Peyer's patch (tissue), 4 donors: Measurements from ENCODE around the gene TMEM25.

Experiments used
- POLR2A ChIP-seq, 2 donors: fragments of 450-650 bp; IDR thresholded peaks; one replicate each; pipeline ENCODE4 v1.5.1; 2017; ENCODE audit warnings: antibody characterized with exemption in 2 of 2, mild to moderate bottlenecking in 2 of 2, moderate library complexity in 2 of 2
- TF ChIP-seq, protein P1 (sequence below), 6 experiments: fragments of 450-650 bp in 4 of 6; fragments of 200-600 bp in 2 of 6; sonication (generic) in 1 of 6; IDR thresholded peaks; one replicate each; pipeline ENCODE4 v1.5.1; 2017 to 2019; ENCODE audit warnings: antibody characterized with exemption in 6 of 6, mild to moderate bottlenecking in 3 of 6, moderate library complexity in 1 of 6

DNA sequence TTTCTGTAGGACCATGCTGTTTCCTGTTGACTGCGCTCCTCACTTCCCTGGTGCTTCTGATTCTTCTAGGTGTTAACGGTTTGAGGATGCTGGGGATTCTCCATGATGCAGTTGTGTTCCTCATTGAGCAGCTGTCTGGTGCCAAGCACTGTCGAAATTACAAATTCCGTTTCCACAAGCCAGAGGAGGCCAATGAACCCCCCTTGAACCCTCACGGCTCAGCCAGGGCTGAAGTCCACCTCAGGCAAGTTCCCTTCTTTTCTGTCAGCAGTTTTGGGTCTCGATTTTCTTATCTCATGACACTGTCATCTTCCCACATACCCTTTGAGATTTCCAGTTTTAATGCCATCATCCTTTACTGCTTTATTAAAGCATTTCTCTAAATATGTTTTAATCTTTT, 11.4 kb upstream of the TMEM25 start:
- no peak for TF ChIP-seq POLR2A (IDR thresholded peaks at IDR 0.05)
- TF ChIP-seq, protein P1, sequence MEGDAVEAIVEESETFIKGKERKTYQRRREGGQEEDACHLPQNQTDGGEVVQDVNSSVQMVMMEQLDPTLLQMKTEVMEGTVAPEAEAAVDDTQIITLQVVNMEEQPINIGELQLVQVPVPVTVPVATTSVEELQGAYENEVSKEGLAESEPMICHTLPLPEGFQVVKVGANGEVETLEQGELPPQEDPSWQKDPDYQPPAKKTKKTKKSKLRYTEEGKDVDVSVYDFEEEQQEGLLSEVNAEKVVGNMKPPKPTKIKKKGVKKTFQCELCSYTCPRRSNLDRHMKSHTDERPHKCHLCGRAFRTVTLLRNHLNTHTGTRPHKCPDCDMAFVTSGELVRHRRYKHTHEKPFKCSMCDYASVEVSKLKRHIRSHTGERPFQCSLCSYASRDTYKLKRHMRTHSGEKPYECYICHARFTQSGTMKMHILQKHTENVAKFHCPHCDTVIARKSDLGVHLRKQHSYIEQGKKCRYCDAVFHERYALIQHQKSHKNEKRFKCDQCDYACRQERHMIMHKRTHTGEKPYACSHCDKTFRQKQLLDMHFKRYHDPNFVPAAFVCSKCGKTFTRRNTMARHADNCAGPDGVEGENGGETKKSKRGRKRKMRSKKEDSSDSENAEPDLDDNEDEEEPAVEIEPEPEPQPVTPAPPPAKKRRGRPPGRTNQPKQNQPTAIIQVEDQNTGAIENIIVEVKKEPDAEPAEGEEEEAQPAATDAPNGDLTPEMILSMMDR (IDR thresholded peaks at IDR 0.05): no peak
